SK-N-SH (cell line): ENCODE data around the gene DHODH. TPM values are rescaled to one million over a fixed set of nuclear protein-coding genes. Genes with fewer than 3 reads are reported as not detected.
"Not testable (repeated sequence)": the region's sequence is repeated elsewhere in the genome, so short reads cannot be mapped to it uniquely, and the experiment has no call there.

Source experiments
- CTCF ChIA-PET: fragments of 300-600, 350-600 bp; formaldehyde crosslinking; extraction: SDS; loops from one replicate; lab custom pipeline; 2021; lab: Yijun Ruan, JAX
- POLR2A ChIA-PET: fragments of 350-600 bp; sonication (Branson Sonifier 250); formaldehyde crosslinking; extraction: SDS; loops from one replicate; lab custom pipeline; 2020; ENCODE audit warnings: antibody characterized with exemption, inconsistent platforms; lab: Yijun Ruan, JAX
- DNase-seq: peaks from one replicate; pipeline ENCODE4 v3.0.0; 2012
- H2AFZ ChIP-seq: fragments of 200-600 bp; sonication (generic); 2 replicates; pipeline ENCODE4 v1.8.1; 2016; ENCODE audit warnings: antibody characterized with exemption, mild to moderate bottlenecking, low read depth
- H3F3A ChIP-seq: fragments of 200-600 bp; sonication (generic); replicated peaks from 2 replicates; pipeline ENCODE3; 2016; ENCODE audit warnings: antibody characterized with exemption, mild to moderate bottlenecking; ENCODE audit not compliant: insufficient read depth
- H3K27ac ChIP-seq, 2 experiments: fragments of 200-500 bp in 1 of 2; fragments of 200-600 bp in 1 of 2; sonication (Bioruptor generic) in 1 of 2; sonication (generic), shearing (Covaris generic) in 1 of 2; 2 replicates each; pipeline versions ENCODE4 v1.5.1 to v1.6.1; 2014 to 2016; ENCODE audit warnings: low read depth in 2 of 2, inconsistent platforms in 1 of 2, low read length in 1 of 2, mild to moderate bottlenecking in 1 of 2, mixed read lengths in 1 of 2
- H3K27me3 ChIP-seq: fragments of 200-600 bp; sonication (generic), shearing (Covaris generic); 2 replicates; pipeline ENCODE4 v1.6.1; 2016; ENCODE audit warnings: mixed run types; ENCODE audit not compliant: insufficient read depth
- H3K36me3 ChIP-seq, 2 experiments: fragments of 200-500 bp in 1 of 2; fragments of 200-600 bp in 1 of 2; sonication (Bioruptor generic) in 1 of 2; sonication (generic) in 1 of 2; replicated peaks in 1 of 2; 2 replicates each; pipeline versions ENCODE3 to v1.5.1; 2014 to 2016; ENCODE audit warnings: low read length in 1 of 2, mild to moderate bottlenecking in 1 of 2; ENCODE audit not compliant: insufficient read depth in 2 of 2, control insufficient read depth in 1 of 2
- H3K4me1 ChIP-seq, 2 experiments: fragments of 200-500 bp in 1 of 2; fragments of 200-600 bp in 1 of 2; sonication (Bioruptor generic) in 1 of 2; sonication (generic), shearing (Covaris generic) in 1 of 2; 2 replicates each; pipeline versions ENCODE4 v1.5.1 to v1.6.1; 2014 to 2016; ENCODE audit warnings: low read depth in 1 of 2, low read length in 1 of 2, mixed run types in 1 of 2; ENCODE audit not compliant: insufficient read depth in 2 of 2, control insufficient read depth in 1 of 2
- H3K4me2 ChIP-seq: fragments of 200-600 bp; sonication (generic), shearing (Covaris generic); 2 replicates; pipeline ENCODE4 v1.6.1; 2017; ENCODE audit warnings: mixed run types
- H3K4me3 ChIP-seq, 2 experiments: fragments of 200-500 bp in 1 of 2; fragments of 200-600 bp in 1 of 2; sonication (Bioruptor generic) in 1 of 2; sonication (generic), shearing (Covaris generic) in 1 of 2; 2 replicates each; pipeline versions ENCODE4 v1.5.1 to v1.8.1; 2014 to 2016; ENCODE audit warnings: low read depth in 2 of 2, inconsistent platforms in 1 of 2, low read length in 1 of 2, mild to moderate bottlenecking in 1 of 2, mixed read lengths in 1 of 2, moderate library complexity in 1 of 2
- H3K79me2 ChIP-seq: fragments of 200-600 bp; sonication (generic); 2 replicates; pipeline ENCODE4 v1.8.1; 2017; ENCODE audit warnings: mild to moderate bottlenecking; ENCODE audit not compliant: insufficient read depth
- H3K9ac ChIP-seq: fragments of 200-600 bp; sonication (generic); 2 replicates; pipeline ENCODE4 v1.6.1; 2017; ENCODE audit warnings: mixed run types
- H3K9me2 ChIP-seq: fragments of 200-600 bp; sonication (generic); 2 replicates; pipeline ENCODE4 v1.6.1; 2017; ENCODE audit warnings: mixed run types
- H3K9me3 ChIP-seq: fragments of 200-600 bp; sonication (generic); 2 replicates; pipeline ENCODE4 v1.6.1; 2017; ENCODE audit warnings: mixed run types, mild to moderate bottlenecking, moderate library complexity
- H4K20me1 ChIP-seq: fragments of 200-600 bp; sonication (generic); 2 replicates; pipeline ENCODE4 v1.6.1; 2017; ENCODE audit warnings: mild to moderate bottlenecking, mixed run types; ENCODE audit not compliant: insufficient read depth
- JUND ChIP-seq: IDR thresholded peaks from 2 replicates; pipeline ENCODE4 v1.4.0; 2012
- MXI1 ChIP-seq: IDR thresholded peaks from 2 replicates; pipeline ENCODE4 v1.6.1; 2012; ENCODE audit warnings: mild to moderate bottlenecking, low read depth, low read length, improper control_type of control experiment
- NFIC ChIP-seq: IDR thresholded peaks from 2 replicates; pipeline ENCODE4 v1.4.0; 2012; ENCODE audit warnings: borderline replicate concordance
- RFX5 ChIP-seq: IDR thresholded peaks from 2 replicates; pipeline ENCODE4 v1.6.1; 2012; ENCODE audit warnings: mild to moderate bottlenecking, improper control_type of control experiment, low read length
- RXRA ChIP-seq: IDR thresholded peaks from 2 replicates; pipeline ENCODE4 v1.4.0; 2012; ENCODE audit warnings: low read depth, mild to moderate bottlenecking, borderline replicate concordance
- SIN3A ChIP-seq: IDR thresholded peaks from 2 replicates; pipeline ENCODE4 v1.6.1; 2012; ENCODE audit warnings: low read depth, mild to moderate bottlenecking, low read length, moderate library complexity, borderline replicate concordance
- SMC3 ChIP-seq: IDR thresholded peaks from 2 replicates; pipeline ENCODE4 v1.6.1; 2012; ENCODE audit warnings: low read depth, low read length, improper control_type of control experiment
- WGBS: methylation state at CpG from one replicate; pipeline ENCODE4 v1.1.6; 2017; ENCODE audit warnings: low lambda C conversion rate; 5-methylcytosine and 5-hydroxymethylcytosine counted together
- polyA plus RNA-seq, 3 experiments: library from polyadenylated mRNA; depleted of rRNA; stranded (reverse); fragments of >200 nt; gene quantifications; 2 replicates each; pipeline ENCODE4 v1.2.3, GENCODE V29; 2012
- small RNA-seq, 7 experiments: library from RNA; depleted of rRNA; stranded (forward); fragments of <200 nt; gene quantifications; one replicate each; pipeline ENCODE3, GENCODE V24; 2012

Gene DHODH
- polyA plus RNA-seq, 1 of the 3 experiments (the other 2 are of a cell fraction), result 10.9 TPM

GRCh38 chr16:72072514-72073342 is 64.2 kb downstream of the DHODH start:
- ChIA-PET CTCF (interaction anchor here (0.8 to 0.9 kb wide), 2 partner anchors 111 to 1962 kb away, joined by 3 read pairs; no protein-coding TSS in a partner anchor), POLR2A (no interaction called here)
- no peak for DNase-seq
- Histone ChIP-seq H3K79me2 (no peaks in the 10 kb centered on the region), H3K9ac (no peak overlapping the region), H3K4me2 (no peak overlapping the region), H3K27me3 (no peaks in the 10 kb centered on the region), H3K9me2 (no peaks in the 10 kb centered on the region), H3K36me3 (no peaks in the 10 kb centered on the region), H3K27ac (no peak overlapping the region), H3K4me3 (no peak overlapping the region), H2AFZ (no peak overlapping the region), H4K20me1 (no peaks in the 10 kb centered on the region), H3F3A (no peaks in the 10 kb centered on the region), H3K9me3 (no peaks in the 10 kb centered on the region), H3K4me1 (no peaks in the 10 kb centered on the region)
- WGBS, result 78% methylated on average over 12 of the region's 12 CpGs
- TF ChIP-seq RFX5, result no peak

GRCh38 chr16:72073560-72074230 is 65.2 kb downstream of the DHODH start:
- no peak overlapping the region for H3K4me3 ChIP-seq
- WGBS, result 86% methylated on average over 8 of the region's 8 CpGs
- no peak overlapping the region for H3K27ac ChIP-seq
- no peak for TF ChIP-seq RXRA
- TF ChIP-seq JUND, result no peak
- TF ChIP-seq RFX5, result no peak
- TF ChIP-seq MXI1, result no peak
- TF ChIP-seq NFIC, result no peak
- no peak for TF ChIP-seq SMC3
- no peak for TF ChIP-seq SIN3A
- no peak overlapping the region for H3K4me2 ChIP-seq
- H3K4me1 ChIP-seq, result no peaks in the 10 kb centered on the region
- ChIA-PET CTCF (no interaction called here), POLR2A (no interaction called here)
- no peaks in the 10 kb centered on the region for H3K9me2 ChIP-seq
- H3K9ac ChIP-seq, result no peak overlapping the region
- no peak overlapping the region for H2AFZ ChIP-seq
- no peaks in the 10 kb centered on the region for H3K27me3 ChIP-seq
- no peaks in the 10 kb centered on the region for H3K9me3 ChIP-seq
- DNase-seq, result no peak
- H3K36me3 ChIP-seq, result no peaks in the 10 kb centered on the region
- H3K79me2 ChIP-seq, result no peaks in the 10 kb centered on the region
- no peaks in the 10 kb centered on the region for H4K20me1 ChIP-seq
- H3F3A ChIP-seq, result no peaks in the 10 kb centered on the region

- WGBS, result 87% methylated on average over 2 of the region's 6 CpGs
- H3K4me2 ChIP-seq, H4K20me1 ChIP-seq, H3K27ac ChIP-seq, H3K4me3 ChIP-seq, H3K79me2 ChIP-seq, H3F3A ChIP-seq, H3K9me2 ChIP-seq, H2AFZ ChIP-seq, H3K36me3 ChIP-seq, H3K9me3 ChIP-seq, H3K27me3 ChIP-seq, POLR2A ChIA-PET, H3K4me1 ChIP-seq, DNase-seq, H3K9ac ChIP-seq: not testable (repeated sequence)
- CTCF ChIA-PET, result interaction anchor here (1.6 kb wide), 1 partner anchor 8 kb away, joined by 3 read pairs; no protein-coding TSS in a partner anchor
These were observed 66.5 kb downstream of the DHODH start for GRCh38 chr16:72075067-72075466.

Small RNAs within 50 kb of the gene (small RNA-seq; reads per million reads assigned to genes)
- gene RPL39P31, result 0 reads per million in 7 experiments

Other genes with a start within 250 kb of the DHODH start
- gene AP1G1, start 199.9 kb upstream of the DHODH start, polyA plus RNA-seq (2012; rRNA removed), result 23.8 and 33.8 TPM in 2 replicates
- gene ATXN1L, start 162.8 kb upstream of the DHODH start, polyA plus RNA-seq (2012; rRNA removed), result 8.0 and 11.0 TPM in 2 replicates
- 7.7 and 8.8 TPM in 2 replicates for gene ZNF821, start 124.6 kb upstream of the DHODH start, polyA plus RNA-seq (2012; rRNA removed)
- gene IST1, start 113.2 kb upstream of the DHODH start, polyA plus RNA-seq (2012; rRNA removed), result 133 and 187 TPM in 2 replicates
- gene PKD1L3, start 8.3 kb upstream of the DHODH start, polyA plus RNA-seq (2012; rRNA removed), result not detected in 2 replicates
- gene HP, start 45.8 kb downstream of the DHODH start, polyA plus RNA-seq (2012; rRNA removed), result not detected in 2 replicates
- not detected in 2 replicates for gene HPR, start 54.5 kb downstream of the DHODH start, polyA plus RNA-seq (2012; rRNA removed)
- 8.9 and 12.7 TPM in 2 replicates for gene TXNL4B, start 84.9 kb downstream of the DHODH start, polyA plus RNA-seq (2012; rRNA removed)
- gene DHX38, start 85.1 kb downstream of the DHODH start, polyA plus RNA-seq (2012; rRNA removed), result 60.2 and 75.0 TPM in 2 replicates
- 0.16 and 0.21 TPM in 2 replicates for gene PMFBP1, start 163.4 kb downstream of the DHODH start, polyA plus RNA-seq (2012; rRNA removed)